ENCODE results near the gene LSAMP.

DNA sequence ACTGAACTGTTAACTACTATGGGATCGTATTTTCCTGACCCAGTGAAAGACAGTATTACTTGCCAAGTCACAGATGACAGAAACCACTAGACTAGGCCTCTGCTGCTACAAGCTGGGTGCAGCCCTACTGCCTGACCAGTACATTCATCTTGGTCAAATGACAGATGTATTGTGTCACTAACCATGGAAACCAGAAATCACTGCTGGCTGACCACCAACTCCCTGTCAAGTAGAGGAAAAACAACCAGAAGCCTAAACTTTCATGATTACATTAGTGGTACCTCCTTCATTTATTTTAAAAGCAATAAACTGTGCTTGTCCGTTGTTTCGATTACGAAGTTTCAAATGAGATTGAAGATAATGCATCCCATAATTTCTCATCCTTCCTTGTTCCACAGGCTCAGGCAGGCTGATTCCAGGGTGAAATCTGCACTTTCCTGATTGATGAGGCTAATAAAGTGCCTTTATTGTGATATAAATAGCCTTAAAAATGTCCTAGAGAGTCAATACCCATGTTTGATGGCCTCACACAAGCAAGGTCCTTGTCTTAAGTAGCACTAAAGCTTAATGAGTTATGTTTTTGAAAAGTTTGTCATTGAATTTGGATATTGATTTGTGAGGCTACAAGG is 309.7 kb downstream of the LSAMP start:
- TF ChIP-seq, protein P1, sequence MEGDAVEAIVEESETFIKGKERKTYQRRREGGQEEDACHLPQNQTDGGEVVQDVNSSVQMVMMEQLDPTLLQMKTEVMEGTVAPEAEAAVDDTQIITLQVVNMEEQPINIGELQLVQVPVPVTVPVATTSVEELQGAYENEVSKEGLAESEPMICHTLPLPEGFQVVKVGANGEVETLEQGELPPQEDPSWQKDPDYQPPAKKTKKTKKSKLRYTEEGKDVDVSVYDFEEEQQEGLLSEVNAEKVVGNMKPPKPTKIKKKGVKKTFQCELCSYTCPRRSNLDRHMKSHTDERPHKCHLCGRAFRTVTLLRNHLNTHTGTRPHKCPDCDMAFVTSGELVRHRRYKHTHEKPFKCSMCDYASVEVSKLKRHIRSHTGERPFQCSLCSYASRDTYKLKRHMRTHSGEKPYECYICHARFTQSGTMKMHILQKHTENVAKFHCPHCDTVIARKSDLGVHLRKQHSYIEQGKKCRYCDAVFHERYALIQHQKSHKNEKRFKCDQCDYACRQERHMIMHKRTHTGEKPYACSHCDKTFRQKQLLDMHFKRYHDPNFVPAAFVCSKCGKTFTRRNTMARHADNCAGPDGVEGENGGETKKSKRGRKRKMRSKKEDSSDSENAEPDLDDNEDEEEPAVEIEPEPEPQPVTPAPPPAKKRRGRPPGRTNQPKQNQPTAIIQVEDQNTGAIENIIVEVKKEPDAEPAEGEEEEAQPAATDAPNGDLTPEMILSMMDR (conservative IDR thresholded peaks at IDR 0.05; ENCODE audit: low read depth, low read length), result no peak
- no peak for TF ChIP-seq EZH2 (IDR thresholded peaks at IDR 0.05; ENCODE audit: borderline replicate concordance, low read depth, low read length, poor library complexity, severe bottlenecking)

All from A673 (cell line).